ENCODE data around the gene ZFYVE21. TPM values are rescaled to one million over a fixed set of nuclear protein-coding genes. Genes with fewer than 3 reads are reported as not detected.

Gene ZFYVE21
- polyA plus RNA-seq, 2 of the 4 experiments (the other 2 are of a cell fraction) = 28.7 to 33.0 TPM

DNA sequence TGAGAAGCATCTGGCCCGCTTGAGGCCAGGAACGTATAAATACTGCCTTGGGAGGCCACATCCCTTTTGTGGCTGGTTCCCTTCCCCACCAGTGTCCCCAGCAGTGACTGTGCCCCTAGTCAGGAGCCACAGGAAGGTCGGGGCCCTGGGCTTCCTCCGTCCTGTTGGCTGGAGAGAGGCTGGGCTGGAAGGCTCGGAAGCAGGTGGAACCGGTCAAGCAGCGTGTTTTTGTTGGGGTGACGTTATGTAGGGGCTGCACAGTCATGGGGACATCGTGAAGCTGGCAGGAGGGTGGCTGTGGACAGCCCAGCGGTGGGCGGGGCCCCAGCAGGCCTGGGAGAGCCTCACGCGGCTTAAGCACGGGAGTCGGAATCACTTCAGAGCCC is 10.5 kb upstream of the ZFYVE21 start (continued):
- TF ChIP-seq RNF2 (IDR thresholded peaks at IDR 0.05; ENCODE audit: borderline replicate concordance, low read depth) = no peak
- no peak for TF ChIP-seq PHF8 (IDR thresholded peaks at IDR 0.05; ENCODE audit: borderline replicate concordance, low read depth)

DNA sequence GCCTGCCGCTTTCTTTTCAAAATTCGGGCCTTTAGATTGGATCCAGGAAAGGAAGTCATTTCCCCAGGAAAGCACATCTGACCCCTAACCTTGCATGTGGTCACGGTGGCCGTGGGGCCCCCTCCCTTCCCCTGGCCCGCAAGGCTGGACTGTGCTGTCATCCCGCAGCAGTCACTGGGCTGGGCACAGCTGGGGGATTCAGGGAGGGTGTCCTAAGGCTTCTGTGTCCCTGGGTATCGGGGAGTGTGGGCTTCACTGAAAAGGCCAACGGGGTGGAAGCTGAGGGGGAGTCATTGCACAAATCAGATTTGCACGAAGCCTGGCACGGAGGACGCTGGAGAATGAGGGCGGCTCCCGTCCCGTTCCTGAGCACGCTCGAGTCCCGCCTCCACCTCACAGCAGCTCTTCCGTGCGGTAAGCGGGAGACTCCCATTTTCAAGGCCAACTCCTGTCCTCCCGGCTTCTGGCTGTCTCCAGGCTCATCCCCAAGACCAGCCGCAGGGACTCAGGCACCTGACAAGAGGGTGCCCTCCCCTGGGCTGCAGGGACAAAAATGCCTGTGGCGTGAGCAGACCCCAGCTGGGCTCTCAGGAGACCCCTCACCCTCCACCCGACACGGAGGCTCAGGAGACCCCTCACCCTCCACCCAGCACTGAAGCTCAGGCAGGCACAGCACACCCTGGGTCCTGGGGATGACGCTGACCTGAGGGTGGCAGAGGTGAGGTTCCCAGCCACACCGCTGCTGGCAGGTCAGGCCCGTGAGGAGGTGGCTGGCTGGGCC is 9.9 kb upstream of the ZFYVE21 start:
- ChIA-PET CTCF (interaction anchor here (0.5 to 2.2 kb wide), 7 partner anchors 8 to 135 kb away, joined by 3 to 5 read pairs (median 3); no protein-coding TSS in a partner anchor), POLR2A (interaction anchor here (2.1 kb wide), 1 partner anchor 10 kb away, joined by 7 read pairs; the partner anchor contains the start of genes XRCC3 and ZFYVE21)
- TF ChIP-seq CHD4 (IDR thresholded peaks at IDR 0.05; ENCODE audit: borderline replicate concordance) = no peak
- no peak for TF ChIP-seq HMGXB4 (CRISPR knock-in tag; IDR thresholded peaks at IDR 0.05; ENCODE audit: borderline replicate concordance)
- TF ChIP-seq PBX3 (IDR thresholded peaks at IDR 0.05) = no peak
- no peak for TF ChIP-seq ZNF302 (CRISPR knock-in tag; IDR thresholded peaks at IDR 0.05)
- TF ChIP-seq FOSL2 (IDR thresholded peaks at IDR 0.05) = no peak
- no peak for TF ChIP-seq FOSL2 (CRISPR knock-in tag; IDR thresholded peaks at IDR 0.05)
- TF ChIP-seq, protein P1, sequence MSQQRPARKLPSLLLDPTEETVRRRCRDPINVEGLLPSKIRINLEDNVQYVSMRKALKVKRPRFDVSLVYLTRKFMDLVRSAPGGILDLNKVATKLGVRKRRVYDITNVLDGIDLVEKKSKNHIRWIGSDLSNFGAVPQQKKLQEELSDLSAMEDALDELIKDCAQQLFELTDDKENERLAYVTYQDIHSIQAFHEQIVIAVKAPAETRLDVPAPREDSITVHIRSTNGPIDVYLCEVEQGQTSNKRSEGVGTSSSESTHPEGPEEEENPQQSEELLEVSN (IDR thresholded peaks at IDR 0.05; ENCODE audit: borderline replicate concordance, low read depth) = no peak
- TF ChIP-seq NPAS2 (CRISPR knock-in tag; IDR thresholded peaks at IDR 0.05; ENCODE audit: borderline replicate concordance) = no peak
- TF ChIP-seq POLR2AphosphoS2 (conservative IDR thresholded peaks at IDR 0.05; ENCODE audit: low read length) = no peak
- no peak for TF ChIP-seq EHF (CRISPR knock-in tag; IDR thresholded peaks at IDR 0.05)
- TF ChIP-seq JUN (IDR thresholded peaks at IDR 0.05) = no peak
- TF ChIP-seq, protein P2, sequence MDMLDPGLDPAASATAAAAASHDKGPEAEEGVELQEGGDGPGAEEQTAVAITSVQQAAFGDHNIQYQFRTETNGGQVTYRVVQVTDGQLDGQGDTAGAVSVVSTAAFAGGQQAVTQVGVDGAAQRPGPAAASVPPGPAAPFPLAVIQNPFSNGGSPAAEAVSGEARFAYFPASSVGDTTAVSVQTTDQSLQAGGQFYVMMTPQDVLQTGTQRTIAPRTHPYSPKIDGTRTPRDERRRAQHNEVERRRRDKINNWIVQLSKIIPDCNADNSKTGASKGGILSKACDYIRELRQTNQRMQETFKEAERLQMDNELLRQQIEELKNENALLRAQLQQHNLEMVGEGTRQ (IDR thresholded peaks at IDR 0.05) = no peak
- TF ChIP-seq NFE2L2 (conservative IDR thresholded peaks at IDR 0.05; ENCODE audit: low read length) = no peak
- no peak for TF ChIP-seq HEYL (CRISPR knock-in tag; IDR thresholded peaks at IDR 0.05)
- no peak for TF ChIP-seq ESRRA (IDR thresholded peaks at IDR 0.05; ENCODE audit: borderline replicate concordance, low read length)
- TF ChIP-seq HOXB5 (CRISPR knock-in tag; IDR thresholded peaks at IDR 0.05) = no peak
- no peak for TF ChIP-seq RARB (CRISPR knock-in tag; IDR thresholded peaks at IDR 0.05)
- TF ChIP-seq FOSB (CRISPR knock-in tag; IDR thresholded peaks at IDR 0.05) = no peak
- no peak for TF ChIP-seq RFX5 (IDR thresholded peaks at IDR 0.05)
- no peak for DNase-seq (ENCODE audit: low read depth in 1 of 2, low spot score in 1 of 2)
- no peak overlapping the region for H3K27ac ChIP-seq
- no peak for FAIRE-seq
- H3K9me3 ChIP-seq = no peaks in the 10 kb centered on the region
- peaks cover 1% of the 10 kb centered on the region; the same call in 1 of the 3 replicates for H3K4me1 ChIP-seq
- 89% methylated on average over 23 of the region's 28 CpGs for WGBS (ENCODE audit: missing lambda C conversion rate)
- no peak for ATAC-seq
- no peak overlapping the region for H3K4me2 ChIP-seq
- H3K4me3 ChIP-seq = no peak overlapping the region

Measured in A549 (cell line).